GM23338 (cell line): ENCODE data around the gene OR52R1.

Experiments
- CREB1 ChIP-seq: fragments of 250-450 bp; sonication (Bioruptor Pico); IDR thresholded peaks from 2 replicates; pipeline ENCODE4 v1.5.0; 2020; ENCODE audit warnings: low read depth, mild to moderate bottlenecking, moderate library complexity
- CTCF ChIP-seq, 2 experiments: fragments of 200-600 bp in 1 of 2; sonication (generic) in 1 of 2; conservative IDR thresholded peaks; 2 replicates each; pipeline versions ENCODE4 v1.5.1 to v1.6.1; 2016 to 2017; ENCODE audit warnings: antibody characterized with exemption in 2 of 2, low read depth in 2 of 2, mild to moderate bottlenecking in 2 of 2, moderate library complexity in 1 of 2
- ETS1 ChIP-seq: IDR thresholded peaks from 2 replicates; pipeline ENCODE4 v1.6.1; 2016; ENCODE audit warnings: antibody characterized with exemption
- EZH2 ChIP-seq: fragments of 200-600 bp; sonication (generic); IDR thresholded peaks from one replicate; pipeline ENCODE4 v1.8.0; 2017; ENCODE audit warnings: antibody characterized with exemption, mild to moderate bottlenecking, low read depth; ENCODE audit not compliant: unreplicated experiment
- EZH2phosphoT487 ChIP-seq: fragments of 200-600 bp; sonication (generic); IDR thresholded peaks from one replicate; pipeline ENCODE4 v1.8.1; 2018; ENCODE audit warnings: antibody characterized with exemption; ENCODE audit not compliant: unreplicated experiment
- JUNB ChIP-seq: IDR thresholded peaks from one replicate; pipeline ENCODE4 v1.6.1; 2016; ENCODE audit warnings: antibody characterized with exemption; ENCODE audit not compliant: unreplicated experiment
- NANOG ChIP-seq: IDR thresholded peaks from 2 replicates; pipeline ENCODE4 v1.6.1; 2016; ENCODE audit warnings: antibody characterized with exemption, borderline replicate concordance
- POLR2AphosphoS5 ChIP-seq: IDR thresholded peaks from 2 replicates; pipeline ENCODE4 v1.6.1; 2016; ENCODE audit warnings: antibody characterized with exemption, low read depth
- REST ChIP-seq: IDR thresholded peaks from one replicate; pipeline ENCODE4 v1.6.1; 2018; ENCODE audit warnings: antibody characterized with exemption; ENCODE audit not compliant: unreplicated experiment
- STAT1 ChIP-seq: IDR thresholded peaks from one replicate; pipeline ENCODE4 v1.6.1; 2016; ENCODE audit warnings: antibody characterized with exemption; ENCODE audit not compliant: unreplicated experiment
- ZNF114 ChIP-seq: fragments of 250-450 bp; sonication (Bioruptor Pico); IDR thresholded peaks from 2 replicates; pipeline ENCODE4 v1.5.0; 2020; ENCODE audit warnings: mild to moderate bottlenecking, moderate library complexity
- ZNF331 ChIP-seq: fragments of 250-450 bp; sonication (Bioruptor Pico); IDR thresholded peaks from 2 replicates; pipeline ENCODE4 v1.5.0; 2020; ENCODE audit warnings: low read depth, mild to moderate bottlenecking, moderate library complexity
- ZNF462 ChIP-seq: fragments of 250-450 bp; sonication (Bioruptor Pico); IDR thresholded peaks from 2 replicates; pipeline ENCODE4 v1.5.0; 2020; ENCODE audit warnings: mild to moderate bottlenecking, moderate library complexity

GRCh38 chr11:4797206-4797605, 7.0 kb downstream of the OR52R1 start:
- TF ChIP-seq CTCF (conservative IDR thresholded peaks at IDR 0.05; ENCODE audit: low read depth in 2 of 2) (no peak), EZH2phosphoT487 (no peak), POLR2AphosphoS5 (no peak), ETS1 (no peak), ZNF114 (no peak), EZH2 (no peak), REST (no peak), JUNB (no peak), ZNF331 (CRISPR knock-in tag) (no peak), STAT1 (no peak), CREB1 (CRISPR knock-in tag) (no peak), NANOG (no peak), ZNF462 (CRISPR knock-in tag) (no peak)
